ENCODE results near the gene ANKH.
A peak's percentile ranks its signal among the peaks of the same experiment; 100 is the strongest.
"Not testable (repeated sequence)": the region's sequence is repeated elsewhere in the genome, so short reads cannot be mapped to it uniquely, and the experiment has no call there.

Gene ANKH

DNA sequence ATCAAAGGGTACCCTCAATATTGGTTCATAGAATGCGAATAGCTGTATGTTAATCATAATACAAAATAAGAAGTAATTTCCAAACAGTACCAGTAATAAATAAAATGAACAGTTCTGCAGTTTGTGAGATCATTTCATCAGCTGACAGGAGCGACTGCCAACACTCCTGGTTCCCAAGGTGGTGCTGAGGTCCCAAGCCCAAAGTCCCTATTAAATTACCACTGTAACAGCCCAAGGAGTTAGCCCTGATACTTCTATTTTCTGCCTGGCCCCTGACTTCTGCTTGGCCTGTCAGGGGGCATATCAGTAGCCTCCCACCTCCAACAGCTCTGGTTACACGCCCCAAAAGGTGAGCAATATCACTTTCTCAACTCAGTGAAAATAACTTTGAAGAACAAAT lies 47.1 kb downstream of the ANKH start:
- TF ChIP-seq ARNTL (CRISPR knock-in tag; IDR thresholded peaks at IDR 0.05; ENCODE audit: borderline replicate concordance, low read depth) (no peak), CSDC2 (CRISPR knock-in tag; IDR thresholded peaks at IDR 0.05) (no peak), ZFP3 (CRISPR knock-in tag; IDR thresholded peaks at IDR 0.05) (no peak)
- TF ChIP-seq, protein P1, sequence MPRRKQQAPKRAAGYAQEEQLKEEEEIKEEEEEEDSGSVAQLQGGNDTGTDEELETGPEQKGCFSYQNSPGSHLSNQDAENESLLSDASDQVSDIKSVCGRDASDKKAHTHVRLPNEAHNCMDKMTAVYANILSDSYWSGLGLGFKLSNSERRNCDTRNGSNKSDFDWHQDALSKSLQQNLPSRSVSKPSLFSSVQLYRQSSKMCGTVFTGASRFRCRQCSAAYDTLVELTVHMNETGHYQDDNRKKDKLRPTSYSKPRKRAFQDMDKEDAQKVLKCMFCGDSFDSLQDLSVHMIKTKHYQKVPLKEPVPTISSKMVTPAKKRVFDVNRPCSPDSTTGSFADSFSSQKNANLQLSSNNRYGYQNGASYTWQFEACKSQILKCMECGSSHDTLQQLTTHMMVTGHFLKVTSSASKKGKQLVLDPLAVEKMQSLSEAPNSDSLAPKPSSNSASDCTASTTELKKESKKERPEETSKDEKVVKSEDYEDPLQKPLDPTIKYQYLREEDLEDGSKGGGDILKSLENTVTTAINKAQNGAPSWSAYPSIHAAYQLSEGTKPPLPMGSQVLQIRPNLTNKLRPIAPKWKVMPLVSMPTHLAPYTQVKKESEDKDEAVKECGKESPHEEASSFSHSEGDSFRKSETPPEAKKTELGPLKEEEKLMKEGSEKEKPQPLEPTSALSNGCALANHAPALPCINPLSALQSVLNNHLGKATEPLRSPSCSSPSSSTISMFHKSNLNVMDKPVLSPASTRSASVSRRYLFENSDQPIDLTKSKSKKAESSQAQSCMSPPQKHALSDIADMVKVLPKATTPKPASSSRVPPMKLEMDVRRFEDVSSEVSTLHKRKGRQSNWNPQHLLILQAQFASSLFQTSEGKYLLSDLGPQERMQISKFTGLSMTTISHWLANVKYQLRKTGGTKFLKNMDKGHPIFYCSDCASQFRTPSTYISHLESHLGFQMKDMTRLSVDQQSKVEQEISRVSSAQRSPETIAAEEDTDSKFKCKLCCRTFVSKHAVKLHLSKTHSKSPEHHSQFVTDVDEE (CRISPR knock-in tag; IDR thresholded peaks at IDR 0.05) = no peak
- no peak for ATAC-seq

DNA sequence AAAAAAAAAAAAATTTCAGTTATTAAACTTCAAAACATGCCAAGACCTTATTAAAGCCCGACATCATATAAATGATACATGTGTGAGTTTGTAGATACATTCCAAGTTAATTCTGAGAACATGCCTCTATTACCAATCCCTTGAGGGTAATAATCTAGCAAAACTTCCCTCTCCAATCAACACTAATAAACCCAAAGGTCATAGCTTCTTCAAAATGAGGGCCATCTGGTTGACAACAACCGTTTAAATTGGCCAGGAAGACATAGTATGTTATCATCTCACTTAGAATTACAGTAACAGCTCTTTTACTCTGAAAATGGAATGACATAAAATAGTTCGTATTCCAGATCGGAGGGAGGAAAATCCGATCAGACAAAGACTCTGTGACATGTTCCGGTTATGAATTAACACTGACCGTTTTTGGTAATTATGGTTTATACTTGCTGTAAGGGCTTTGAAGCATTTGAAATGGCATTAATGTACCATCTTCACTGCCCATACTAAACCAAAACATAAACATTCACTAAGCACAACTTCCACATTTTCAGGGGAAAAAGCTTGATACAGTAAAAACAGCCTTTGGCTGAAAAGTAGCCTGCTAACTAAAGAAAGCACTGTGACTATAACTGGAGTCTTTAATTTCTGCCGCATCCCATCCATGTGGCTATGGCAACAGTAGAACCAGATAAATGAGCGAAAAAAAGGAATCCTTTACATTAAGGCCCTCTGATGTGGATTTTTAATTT lies 50.3 kb downstream of the ANKH start:
- peak; percentile 48 for ATAC-seq
- TF ChIP-seq, protein P2, sequence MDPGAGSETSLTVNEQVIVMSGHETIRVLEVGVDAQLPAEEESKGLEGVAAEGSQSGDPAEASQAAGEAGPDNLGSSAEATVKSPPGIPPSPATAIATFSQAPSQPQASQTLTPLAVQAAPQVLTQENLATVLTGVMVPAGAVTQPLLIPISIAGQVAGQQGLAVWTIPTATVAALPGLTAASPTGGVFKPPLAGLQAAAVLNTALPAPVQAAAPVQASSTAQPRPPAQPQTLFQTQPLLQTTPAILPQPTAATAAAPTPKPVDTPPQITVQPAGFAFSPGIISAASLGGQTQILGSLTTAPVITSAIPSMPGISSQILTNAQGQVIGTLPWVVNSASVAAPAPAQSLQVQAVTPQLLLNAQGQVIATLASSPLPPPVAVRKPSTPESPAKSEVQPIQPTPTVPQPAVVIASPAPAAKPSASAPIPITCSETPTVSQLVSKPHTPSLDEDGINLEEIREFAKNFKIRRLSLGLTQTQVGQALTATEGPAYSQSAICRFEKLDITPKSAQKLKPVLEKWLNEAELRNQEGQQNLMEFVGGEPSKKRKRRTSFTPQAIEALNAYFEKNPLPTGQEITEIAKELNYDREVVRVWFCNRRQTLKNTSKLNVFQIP (CRISPR knock-in tag; IDR thresholded peaks at IDR 0.05; ENCODE audit: borderline replicate concordance, low read depth) = no peak
- TF ChIP-seq, protein P3, sequence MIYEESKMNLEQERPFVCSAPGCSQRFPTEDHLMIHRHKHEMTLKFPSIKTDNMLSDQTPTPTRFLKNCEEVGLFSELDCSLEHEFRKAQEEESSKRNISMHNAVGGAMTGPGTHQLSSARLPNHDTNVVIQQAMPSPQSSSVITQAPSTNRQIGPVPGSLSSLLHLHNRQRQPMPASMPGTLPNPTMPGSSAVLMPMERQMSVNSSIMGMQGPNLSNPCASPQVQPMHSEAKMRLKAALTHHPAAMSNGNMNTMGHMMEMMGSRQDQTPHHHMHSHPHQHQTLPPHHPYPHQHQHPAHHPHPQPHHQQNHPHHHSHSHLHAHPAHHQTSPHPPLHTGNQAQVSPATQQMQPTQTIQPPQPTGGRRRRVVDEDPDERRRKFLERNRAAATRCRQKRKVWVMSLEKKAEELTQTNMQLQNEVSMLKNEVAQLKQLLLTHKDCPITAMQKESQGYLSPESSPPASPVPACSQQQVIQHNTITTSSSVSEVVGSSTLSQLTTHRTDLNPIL (CRISPR knock-in tag; IDR thresholded peaks at IDR 0.05; ENCODE audit: low read depth) = no peak
- TF ChIP-seq OSR1 (CRISPR knock-in tag; IDR thresholded peaks at IDR 0.05) (no peak), ZNF70 (CRISPR knock-in tag; IDR thresholded peaks at IDR 0.05) (no peak), ARNTL (CRISPR knock-in tag; IDR thresholded peaks at IDR 0.05; ENCODE audit: borderline replicate concordance, low read depth) (no peak), CSDC2 (CRISPR knock-in tag; IDR thresholded peaks at IDR 0.05) (no peak), ZFP3 (CRISPR knock-in tag; IDR thresholded peaks at IDR 0.05) (no peak), RARB (CRISPR knock-in tag; IDR thresholded peaks at IDR 0.05) (no peak), BACH2 (CRISPR knock-in tag; IDR thresholded peaks at IDR 0.05; ENCODE audit: borderline replicate concordance) (no peak), ZNF8 (CRISPR knock-in tag; IDR thresholded peaks at IDR 0.05) (no peak), GLIS3 (CRISPR knock-in tag; IDR thresholded peaks at IDR 0.05) (no peak), TCF4 (CRISPR knock-in tag; IDR thresholded peaks at IDR 0.05; ENCODE audit: borderline replicate concordance) (no peak), ZFP30 (CRISPR knock-in tag; IDR thresholded peaks at IDR 0.05) (no peak), PPARA (CRISPR knock-in tag; IDR thresholded peaks at IDR 0.05; ENCODE audit: borderline replicate concordance) (no peak)
- TF ChIP-seq, protein P4, sequence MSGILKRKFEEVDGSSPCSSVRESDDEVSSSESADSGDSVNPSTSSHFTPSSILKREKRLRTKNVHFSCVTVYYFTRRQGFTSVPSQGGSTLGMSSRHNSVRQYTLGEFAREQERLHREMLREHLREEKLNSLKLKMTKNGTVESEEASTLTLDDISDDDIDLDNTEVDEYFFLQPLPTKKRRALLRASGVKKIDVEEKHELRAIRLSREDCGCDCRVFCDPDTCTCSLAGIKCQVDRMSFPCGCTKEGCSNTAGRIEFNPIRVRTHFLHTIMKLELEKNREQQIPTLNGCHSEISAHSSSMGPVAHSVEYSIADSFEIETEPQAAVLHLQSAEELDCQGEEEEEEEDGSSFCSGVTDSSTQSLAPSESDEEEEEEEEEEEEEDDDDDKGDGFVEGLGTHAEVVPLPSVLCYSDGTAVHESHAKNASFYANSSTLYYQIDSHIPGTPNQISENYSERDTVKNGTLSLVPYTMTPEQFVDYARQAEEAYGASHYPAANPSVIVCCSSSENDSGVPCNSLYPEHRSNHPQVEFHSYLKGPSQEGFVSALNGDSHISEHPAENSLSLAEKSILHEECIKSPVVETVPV (CRISPR knock-in tag; IDR thresholded peaks at IDR 0.05) = no peak
- TF ChIP-seq, protein P5, sequence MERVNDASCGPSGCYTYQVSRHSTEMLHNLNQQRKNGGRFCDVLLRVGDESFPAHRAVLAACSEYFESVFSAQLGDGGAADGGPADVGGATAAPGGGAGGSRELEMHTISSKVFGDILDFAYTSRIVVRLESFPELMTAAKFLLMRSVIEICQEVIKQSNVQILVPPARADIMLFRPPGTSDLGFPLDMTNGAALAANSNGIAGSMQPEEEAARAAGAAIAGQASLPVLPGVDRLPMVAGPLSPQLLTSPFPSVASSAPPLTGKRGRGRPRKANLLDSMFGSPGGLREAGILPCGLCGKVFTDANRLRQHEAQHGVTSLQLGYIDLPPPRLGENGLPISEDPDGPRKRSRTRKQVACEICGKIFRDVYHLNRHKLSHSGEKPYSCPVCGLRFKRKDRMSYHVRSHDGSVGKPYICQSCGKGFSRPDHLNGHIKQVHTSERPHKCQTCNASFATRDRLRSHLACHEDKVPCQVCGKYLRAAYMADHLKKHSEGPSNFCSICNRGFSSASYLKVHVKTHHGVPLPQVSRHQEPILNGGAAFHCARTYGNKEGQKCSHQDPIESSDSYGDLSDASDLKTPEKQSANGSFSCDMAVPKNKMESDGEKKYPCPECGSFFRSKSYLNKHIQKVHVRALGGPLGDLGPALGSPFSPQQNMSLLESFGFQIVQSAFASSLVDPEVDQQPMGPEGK (CRISPR knock-in tag; IDR thresholded peaks at IDR 0.05; ENCODE audit: borderline replicate concordance) = no peak

DNA sequence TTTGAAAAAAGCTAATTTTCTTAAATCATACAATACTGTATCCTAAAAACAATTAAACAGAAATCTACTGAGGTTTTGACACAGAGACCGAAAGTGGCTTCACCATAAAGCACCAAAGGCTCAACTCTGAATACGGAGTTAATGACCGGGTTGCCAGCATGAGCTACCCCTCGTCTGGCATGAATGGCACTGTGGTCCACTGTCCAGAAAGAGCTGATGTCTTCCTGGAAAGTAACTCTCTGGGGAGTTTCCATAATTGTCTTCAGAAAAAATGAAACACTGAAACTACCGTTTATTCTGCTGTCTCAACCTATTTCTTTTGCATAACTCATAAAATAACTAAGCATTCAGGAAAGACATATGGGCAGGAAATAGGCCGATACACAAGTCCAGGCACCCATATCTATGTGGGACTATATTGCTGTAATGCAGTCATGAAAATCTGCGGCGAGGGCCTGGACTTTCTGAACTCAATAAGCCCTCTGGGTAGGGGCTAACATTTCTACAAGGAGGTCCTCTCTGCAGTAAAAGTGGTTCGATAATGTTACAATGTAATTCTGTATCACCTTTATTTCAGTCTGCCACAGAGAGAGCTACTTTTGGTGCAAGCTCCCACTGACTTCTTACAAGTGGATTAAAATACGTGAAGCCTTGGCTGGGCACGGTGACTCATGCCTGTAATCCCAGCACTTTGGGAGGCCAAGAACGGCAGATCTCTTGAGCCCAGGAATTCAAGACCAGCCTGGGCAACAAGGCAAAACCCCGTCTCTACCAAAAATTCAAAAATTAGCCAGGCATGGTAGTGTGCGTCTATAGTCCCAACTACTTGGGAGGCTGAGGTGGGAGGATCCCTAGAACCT lies 52.4 kb downstream of the ANKH start:
- ATAC-seq = peak; percentile 49; the same call in 2 of the 3 replicates
- TF ChIP-seq, protein P5 (CRISPR knock-in tag; IDR thresholded peaks at IDR 0.05; ENCODE audit: borderline replicate concordance) = no peak
- no peak for TF ChIP-seq ISL1 (CRISPR knock-in tag; IDR thresholded peaks at IDR 0.05)
- TF ChIP-seq SNAI2 (CRISPR knock-in tag; IDR thresholded peaks at IDR 0.05) = no peak
- no peak for TF ChIP-seq PPARA (CRISPR knock-in tag; IDR thresholded peaks at IDR 0.05; ENCODE audit: borderline replicate concordance)
- no peak for TF ChIP-seq TOX (CRISPR knock-in tag; IDR thresholded peaks at IDR 0.05; ENCODE audit: borderline replicate concordance)
- no peak for TF ChIP-seq ARNTL (CRISPR knock-in tag; IDR thresholded peaks at IDR 0.05; ENCODE audit: borderline replicate concordance, low read depth)
- no peak for TF ChIP-seq BACH2 (CRISPR knock-in tag; IDR thresholded peaks at IDR 0.05; ENCODE audit: borderline replicate concordance)

DNA sequence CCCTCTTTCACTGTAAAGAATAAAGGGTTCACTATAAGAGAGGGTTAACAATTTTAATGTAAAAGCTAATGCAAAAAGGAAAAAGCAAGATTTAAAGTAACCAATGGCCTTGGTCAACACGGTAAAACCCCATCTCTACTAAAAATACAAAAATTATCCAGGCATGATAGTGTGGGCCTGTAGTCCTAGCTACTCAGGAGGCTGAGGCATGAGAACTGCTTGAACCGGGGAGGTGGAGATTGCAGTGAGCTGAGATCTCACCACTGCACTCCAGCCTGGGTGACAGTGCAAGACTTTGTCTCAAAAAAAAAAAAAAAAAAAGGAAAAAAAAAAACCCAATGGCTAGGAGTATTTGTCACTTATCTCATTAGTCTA lies 53.8 kb downstream of the ANKH start:
- not testable (repeated sequence) for ATAC-seq

Measured in SK-N-SH treated with all-trans-retinoic acid at 6 μM for 48 hours (cell line).